H9 (cell line): ENCODE results near the gene SPTBN2. TPM values are rescaled to one million over a fixed set of nuclear protein-coding genes. Genes with fewer than 3 reads are reported as not detected.

Source experiments
- DNase-seq: peaks from one replicate; pipeline ENCODE4 v3.0.0-alpha.2; 2017
- H2AFZ ChIP-seq: one replicate; pipeline ENCODE4 v1.6.1; 2013; ENCODE audit warnings: mild to moderate bottlenecking, low read length, control low read depth, moderate library complexity
- H2AK5ac ChIP-seq: 2 replicates; pipeline ENCODE4 v1.6.1; 2013; ENCODE audit warnings: low read length, control low read depth, mixed read lengths; ENCODE audit not compliant: insufficient read length
- H2BK120ac ChIP-seq: one replicate; pipeline ENCODE4 v1.6.1; 2013; ENCODE audit warnings: low read depth, mild to moderate bottlenecking, low read length, control low read depth, inconsistent platforms; ENCODE audit not compliant: poor library complexity, severe bottlenecking
- H2BK12ac ChIP-seq: 2 replicates; pipeline ENCODE4 v1.6.1; 2013; ENCODE audit warnings: low read length, control low read depth, mixed read lengths, low read depth; ENCODE audit not compliant: insufficient read length
- H2BK15ac ChIP-seq: 2 replicates; pipeline ENCODE4 v1.6.1; 2013; ENCODE audit warnings: low read depth, low read length, control low read depth
- H2BK20ac ChIP-seq: one replicate; pipeline ENCODE4 v1.6.1; 2013; ENCODE audit warnings: low read depth, mild to moderate bottlenecking, low read length, control low read depth, inconsistent platforms; ENCODE audit not compliant: poor library complexity, severe bottlenecking
- H2BK5ac ChIP-seq: 2 replicates; pipeline ENCODE4 v1.6.1; 2013; ENCODE audit warnings: low read length, control low read depth, mixed read lengths; ENCODE audit not compliant: insufficient read length
- H3K14ac ChIP-seq: 2 replicates; pipeline ENCODE4 v1.6.1; 2013; ENCODE audit warnings: low read length, control low read depth; ENCODE audit not compliant: insufficient read depth
- H3K18ac ChIP-seq: 2 replicates; pipeline ENCODE4 v1.6.1; 2013; ENCODE audit warnings: low read depth, mild to moderate bottlenecking, mixed read lengths, low read length, control low read depth; ENCODE audit not compliant: insufficient read length
- H3K23ac ChIP-seq: 2 replicates; pipeline ENCODE4 v1.6.1; 2013; ENCODE audit warnings: low read length, control low read depth, mixed read lengths, low read depth; ENCODE audit not compliant: insufficient read length
- H3K23me2 ChIP-seq: 2 replicates; pipeline ENCODE4 v1.6.1; 2013; ENCODE audit warnings: low read depth, mild to moderate bottlenecking, mixed read lengths, low read length, control low read depth; ENCODE audit not compliant: insufficient read length, poor library complexity, severe bottlenecking
- H3K27ac ChIP-seq: 2 replicates; pipeline ENCODE4 v1.5.1; 2013; ENCODE audit warnings: low read length, control low read depth, mixed read lengths, low read depth; ENCODE audit not compliant: insufficient read length
- H3K27me3 ChIP-seq: 2 replicates; pipeline ENCODE4 v1.6.1; 2013; ENCODE audit warnings: low read length, control low read depth, inconsistent platforms; ENCODE audit not compliant: insufficient read depth
- H3K4ac ChIP-seq: 2 replicates; pipeline ENCODE4 v1.6.1; 2013; ENCODE audit warnings: low read depth, mild to moderate bottlenecking, control low read depth, inconsistent platforms, low read length, moderate library complexity
- H3K4me1 ChIP-seq: 2 replicates; pipeline ENCODE4 v1.6.1; 2013; ENCODE audit warnings: low read length, control low read depth, inconsistent platforms; ENCODE audit not compliant: insufficient read depth
- H3K4me2 ChIP-seq: 2 replicates; pipeline ENCODE4 v1.6.1; 2013; ENCODE audit warnings: low read length, control low read depth, mixed read lengths; ENCODE audit not compliant: insufficient read length, insufficient read depth
- H3K56ac ChIP-seq: 2 replicates; pipeline ENCODE4 v1.6.1; 2013; ENCODE audit warnings: low read depth, mild to moderate bottlenecking, mixed read lengths, low read length, control low read depth; ENCODE audit not compliant: insufficient read length
- H3K79me1 ChIP-seq: 2 replicates; pipeline ENCODE4 v1.6.1; 2013; ENCODE audit warnings: low read depth, mild to moderate bottlenecking, moderate library complexity, low read length, control low read depth, inconsistent platforms; ENCODE audit not compliant: insufficient read depth, poor library complexity, severe bottlenecking
- H3K79me2 ChIP-seq: 2 replicates; pipeline ENCODE4 v1.6.1; 2013; ENCODE audit warnings: low read length, control low read depth, inconsistent platforms; ENCODE audit not compliant: insufficient read depth
- H3K9ac ChIP-seq: 2 replicates; pipeline ENCODE4 v1.6.1; 2013; ENCODE audit warnings: low read length, control low read depth, mixed read lengths; ENCODE audit not compliant: insufficient read length; ENCODE audit errors: extremely low read depth
- H3K9me3 ChIP-seq: one replicate; pipeline ENCODE4 v1.6.1; 2013; ENCODE audit warnings: low read depth, low read length, inconsistent platforms; ENCODE audit not compliant: control insufficient read depth
- H3T11ph ChIP-seq: one replicate; pipeline ENCODE4 v1.6.1; 2013; ENCODE audit warnings: mild to moderate bottlenecking, low read length, control low read depth, inconsistent platforms
- H4K20me1 ChIP-seq: one replicate; pipeline ENCODE4 v1.6.1; 2013; ENCODE audit not compliant: control insufficient read depth, insufficient read length, insufficient read depth
- H4K5ac ChIP-seq: 2 replicates; pipeline ENCODE4 v1.6.1; 2013; ENCODE audit warnings: low read depth, mild to moderate bottlenecking, mixed read lengths, low read length, control low read depth; ENCODE audit not compliant: insufficient read length
- H4K8ac ChIP-seq: replicated peaks from 2 replicates; pipeline ENCODE4 v1.6.1; 2013; ENCODE audit warnings: low read length, control low read depth, mixed read lengths, low read depth; ENCODE audit not compliant: insufficient read length
- H4K91ac ChIP-seq: 2 replicates; pipeline ENCODE4 v1.6.1; 2013; ENCODE audit warnings: low read depth, mild to moderate bottlenecking, moderate library complexity, mixed read lengths, low read length, control low read depth; ENCODE audit not compliant: insufficient read length
- H3K27ac Mint-ChIP-seq, 3 experiments: 2 replicates in 2 of 3; 3 replicates in 1 of 3; pipeline ENCODE4 v1.8.0; 2020 to 2021; ENCODE audit warnings: mixed read lengths in 3 of 3, mild to moderate bottlenecking in 1 of 3, moderate library complexity in 1 of 3
- H3K27me3 Mint-ChIP-seq: 2 replicates; pipeline ENCODE4 v1.8.0; 2021; ENCODE audit warnings: low read depth, mild to moderate bottlenecking, moderate library complexity, mixed read lengths
- H3K36me3 Mint-ChIP-seq, 3 experiments: 2 replicates in 2 of 3; 3 replicates in 1 of 3; pipeline ENCODE4 v1.8.0; 2020 to 2021; ENCODE audit warnings: low read depth in 3 of 3, mixed read lengths in 3 of 3; ENCODE audit not compliant: insufficient read depth in 1 of 3
- H3K4me1 Mint-ChIP-seq, 2 experiments: 2 replicates each; pipeline ENCODE4 v1.8.0; 2020; ENCODE audit warnings: mixed read lengths in 2 of 2
- H3K4me3 Mint-ChIP-seq, 2 experiments: 2 replicates in 1 of 2; 3 replicates in 1 of 2; pipeline ENCODE4 v1.8.0; 2020 to 2021; ENCODE audit warnings: mild to moderate bottlenecking in 2 of 2, mixed read lengths in 2 of 2, moderate library complexity in 1 of 2
- H3K9me3 Mint-ChIP-seq, 2 experiments: 2 replicates in 1 of 2; 3 replicates in 1 of 2; pipeline ENCODE4 v1.8.0; 2020; ENCODE audit warnings: mild to moderate bottlenecking in 2 of 2, mixed read lengths in 2 of 2, moderate library complexity in 1 of 2
- WGBS: extraction: QIAGEN DNeasy Blood & Tissue Kit; methylation state at CpG from one replicate; pipeline ENCODE4 v1.1.7; 2013; ENCODE audit warnings: missing lambda C conversion rate, low lambda C conversion rate, mixed read lengths; ENCODE audit not compliant: insufficient read length; ENCODE audit errors: extremely low coverage; 5-methylcytosine and 5-hydroxymethylcytosine counted together
- total RNA-seq: library from RNA; stranded (reverse); gene quantifications from 2 replicates; pipeline ENCODE4 v1.2.1, GENCODE V29; 2021
- TF ChIP-seq, protein P1 (sequence below): fragments of 200-600 bp; sonication (generic); conservative IDR thresholded peaks from 3 replicates; pipeline ENCODE4 v1.8.0; 2021; ENCODE audit warnings: antibody characterized with exemption, mild to moderate bottlenecking

SPTBN2 gene
- total RNA-seq, 1 experiment from 2014 or later, result 80.4 TPM

DNA sequence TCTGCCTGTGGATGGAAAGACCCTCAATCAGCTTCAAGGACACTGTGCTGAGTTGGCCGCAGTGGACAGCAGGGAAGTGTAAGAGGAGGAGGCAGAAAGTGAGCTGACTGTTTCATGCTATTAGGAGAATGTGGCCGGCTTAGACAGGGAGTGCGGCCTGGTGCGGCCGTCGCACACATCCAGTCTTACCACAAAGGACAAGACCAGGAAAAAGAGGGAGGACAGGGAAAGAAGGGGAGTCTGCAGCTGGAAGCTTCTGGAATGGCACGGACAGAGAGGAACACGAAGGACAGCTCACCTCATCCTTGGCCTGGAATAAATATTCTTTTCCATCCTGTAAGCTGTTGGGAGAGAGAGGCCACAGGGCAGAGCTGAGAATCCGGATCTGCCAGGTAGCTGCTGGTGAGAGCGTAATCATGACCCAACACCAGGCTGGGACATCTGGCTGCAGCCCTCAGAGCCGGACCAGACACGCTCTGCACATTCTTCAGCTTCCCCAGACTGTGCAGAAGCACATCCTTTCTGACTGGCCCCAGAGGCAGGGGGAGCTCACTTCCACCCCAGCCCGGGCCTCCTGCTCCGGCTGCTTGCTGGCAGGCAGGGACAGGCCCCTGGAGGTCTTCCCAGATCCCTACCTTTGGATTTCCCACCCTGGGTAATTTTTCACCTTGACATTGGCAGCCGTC, 42.8 kb downstream of the SPTBN2 start:
- Histone ChIP-seq H3K9me3 (no peaks in the 10 kb centered on the region), H4K5ac (no peak overlapping the region), H3K79me1 (no peaks in the 10 kb centered on the region), H3K4me1 (no peaks in the 10 kb centered on the region), H2BK15ac (no peak overlapping the region), H3K79me2 (no peaks in the 10 kb centered on the region), H2AFZ (no peak overlapping the region), H3T11ph (no peak overlapping the region), H2BK120ac (no peak overlapping the region), H3K4ac (no peak overlapping the region), H3K23me2 (no peaks in the 10 kb centered on the region), H3K23ac (no peak overlapping the region), H4K20me1 (no peaks in the 10 kb centered on the region), H3K9ac (no peak overlapping the region), H4K91ac (no peak overlapping the region), H3K14ac (no peak overlapping the region), H2BK20ac (no peak overlapping the region), H4K8ac (no peak overlapping the region), H3K4me2 (no peak overlapping the region), H3K27ac (no peak overlapping the region), H3K56ac (no peak overlapping the region), H3K18ac (no peak overlapping the region), H2BK5ac (no peak overlapping the region), H2AK5ac (no peak overlapping the region), H3K27me3 (no peaks in the 10 kb centered on the region), H2BK12ac (no peak overlapping the region)
- no CpG with 5 or more reads among the region's 15 CpGs for WGBS
- Mint-ChIP-seq H3K9me3 (no peaks in the 10 kb centered on the region), H3K4me3 (no peak overlapping the region), H3K27me3 (no peaks in the 10 kb centered on the region), H3K36me3 (peaks cover 13 to 69% (median 67%) of the 10 kb centered on the region in 3 experiments), H3K4me1 (peaks cover 6% of the 10 kb centered on the region in 2 experiments), H3K27ac (peak overlapping the region in 1 of 3 experiments; percentile 46; a peak in 1 of 7 replicates)
- DNase-seq, result no peak
- TF ChIP-seq, protein P1, sequence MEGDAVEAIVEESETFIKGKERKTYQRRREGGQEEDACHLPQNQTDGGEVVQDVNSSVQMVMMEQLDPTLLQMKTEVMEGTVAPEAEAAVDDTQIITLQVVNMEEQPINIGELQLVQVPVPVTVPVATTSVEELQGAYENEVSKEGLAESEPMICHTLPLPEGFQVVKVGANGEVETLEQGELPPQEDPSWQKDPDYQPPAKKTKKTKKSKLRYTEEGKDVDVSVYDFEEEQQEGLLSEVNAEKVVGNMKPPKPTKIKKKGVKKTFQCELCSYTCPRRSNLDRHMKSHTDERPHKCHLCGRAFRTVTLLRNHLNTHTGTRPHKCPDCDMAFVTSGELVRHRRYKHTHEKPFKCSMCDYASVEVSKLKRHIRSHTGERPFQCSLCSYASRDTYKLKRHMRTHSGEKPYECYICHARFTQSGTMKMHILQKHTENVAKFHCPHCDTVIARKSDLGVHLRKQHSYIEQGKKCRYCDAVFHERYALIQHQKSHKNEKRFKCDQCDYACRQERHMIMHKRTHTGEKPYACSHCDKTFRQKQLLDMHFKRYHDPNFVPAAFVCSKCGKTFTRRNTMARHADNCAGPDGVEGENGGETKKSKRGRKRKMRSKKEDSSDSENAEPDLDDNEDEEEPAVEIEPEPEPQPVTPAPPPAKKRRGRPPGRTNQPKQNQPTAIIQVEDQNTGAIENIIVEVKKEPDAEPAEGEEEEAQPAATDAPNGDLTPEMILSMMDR, result no peak
